Choroid plexus epithelial cell (primary cell): ENCODE data around the gene LGALS8.
"Not testable (repeated sequence)": the region's sequence is repeated elsewhere in the genome, so short reads cannot be mapped to it uniquely, and the experiment has no call there.

Experiments used
- DNase-seq: peaks from one replicate; pipeline ENCODE4 v3.0.0-alpha.2; 2010; ENCODE audit warnings: low read depth
- H3K4me3 ChIP-seq: 2 replicates; pipeline ENCODE4 v1.5.1; 2011; ENCODE audit warnings: low read depth, mild to moderate bottlenecking, control low read depth, low read length, moderate library complexity
- CTCF ChIP-seq: conservative IDR thresholded peaks from 2 replicates; pipeline ENCODE4 v1.5.1; 2011; ENCODE audit warnings: low read depth, mild to moderate bottlenecking, control low read depth, inconsistent platforms, low read length, moderate library complexity

Gene LGALS8

GRCh38 chr1:236501093-236501492 is 22.7 kb upstream of the LGALS8 start:
- no peak for TF ChIP-seq CTCF
- H3K4me3 ChIP-seq = no peak overlapping the region
- DNase-seq = no peak

GRCh38 chr1:236502579-236502971 is 21.2 kb upstream of the LGALS8 start:
- H3K4me3 ChIP-seq = no peak overlapping the region

GRCh38 chr1:236502972-236503639 is 20.7 kb upstream of the LGALS8 start:
- DNase-seq = peak; percentile 92
- peak overlapping the region; percentile 43 for H3K4me3 ChIP-seq
- no peak for TF ChIP-seq CTCF

More at GRCh38 chr1:236502579-236502971, 21.2 kb upstream of the LGALS8 start:
- no peak for TF ChIP-seq CTCF
- DNase-seq = peak; percentile 89

GRCh38 chr1:236504338-236504737 is 19.4 kb upstream of the LGALS8 start:
- not testable (repeated sequence) for DNase-seq, H3K4me3 ChIP-seq

- TF ChIP-seq CTCF = no peak
- H3K4me3 ChIP-seq = no peak overlapping the region
- peak; percentile 66 for DNase-seq
Observed at GRCh38 chr1:236507022-236507700, 16.6 kb upstream of the LGALS8 start.

GRCh38 chr1:236508593-236509027 is 15.2 kb upstream of the LGALS8 start:
- DNase-seq = no peak
- no peak for TF ChIP-seq CTCF
- H3K4me3 ChIP-seq = no peak overlapping the region

- DNase-seq = no peak
- H3K4me3 ChIP-seq = no peak overlapping the region
- no peak for TF ChIP-seq CTCF
Observed at GRCh38 chr1:236509203-236509602, 14.6 kb upstream of the LGALS8 start.
